Keratinocyte (primary cell): Measurements from ENCODE around the gene PNPLA7. TPM values are rescaled to one million over a fixed set of nuclear protein-coding genes. Genes with fewer than 3 reads are reported as not detected.

Experiments used
- DNase-seq: peaks from one replicate; pipeline ENCODE4 v3.0.0-alpha.2; 2011; ENCODE audit warnings: low read depth, missing footprints, low spot score
- FAIRE-seq: peaks from 2 replicates; lab custom pipeline; 2011; peaks lifted over from hg19 to GRCh38; lab: Jason Lieb, UNC
- H2AFZ ChIP-seq: 2 replicates; pipeline ENCODE4 v1.6.0; 2012; ENCODE audit warnings: low read length, control low read depth, inconsistent platforms; ENCODE audit not compliant: control insufficient read depth
- H3K27ac ChIP-seq: 2 replicates; pipeline ENCODE4 v1.5.1; 2011; ENCODE audit warnings: low read length; ENCODE audit not compliant: control insufficient read depth, insufficient read depth
- H3K27me3 ChIP-seq: 3 replicates; pipeline ENCODE4 v1.6.0; 2011; ENCODE audit warnings: low read length; ENCODE audit not compliant: control insufficient read depth, insufficient read depth; ENCODE audit errors: extremely low read depth
- H3K36me3 ChIP-seq, 2 experiments: 2 replicates in 1 of 2; 3 replicates in 1 of 2; pipeline ENCODE4 v1.5.1; 2011; ENCODE audit warnings: low read length in 2 of 2, mild to moderate bottlenecking in 1 of 2; ENCODE audit not compliant: control insufficient read depth in 2 of 2, insufficient read depth in 2 of 2; ENCODE audit errors: extremely low read depth in 1 of 2
- H3K4me1 ChIP-seq: 3 replicates; pipeline ENCODE4 v1.5.1; 2011; ENCODE audit warnings: low read length; ENCODE audit not compliant: control insufficient read depth, insufficient read depth; ENCODE audit errors: extremely low read depth
- H3K4me2 ChIP-seq: 3 replicates; pipeline ENCODE4 v1.6.0; 2011; ENCODE audit warnings: low read depth, low read length; ENCODE audit not compliant: control insufficient read depth, insufficient read depth; ENCODE audit errors: extremely low read depth
- H3K4me3 ChIP-seq, 3 experiments: fragments of 200-600 bp in 1 of 3; sonication (generic) in 1 of 3; 2 replicates in 2 of 3; 3 replicates in 1 of 3; pipeline ENCODE4 v1.5.1; 2011 to 2016; ENCODE audit warnings: low read length in 3 of 3, mild to moderate bottlenecking in 3 of 3, control low read depth in 2 of 3, inconsistent platforms in 1 of 3, low read depth in 1 of 3, mixed read lengths in 1 of 3, mixed run types in 1 of 3, moderate library complexity in 1 of 3; ENCODE audit not compliant: control insufficient read depth in 2 of 3, insufficient read depth in 2 of 3; ENCODE audit errors: extremely low read depth in 1 of 3
- H3K79me2 ChIP-seq: 2 replicates; pipeline ENCODE4 v1.6.0; 2012; ENCODE audit warnings: low read length; ENCODE audit not compliant: control insufficient read depth, insufficient read depth
- H3K9ac ChIP-seq: 3 replicates; pipeline ENCODE4 v1.6.0; 2011; ENCODE audit warnings: low read length; ENCODE audit not compliant: control insufficient read depth, insufficient read depth; ENCODE audit errors: extremely low read depth
- H3K9me1 ChIP-seq: 3 replicates; pipeline ENCODE4 v1.6.0; 2011; ENCODE audit warnings: low read length; ENCODE audit not compliant: control insufficient read depth, insufficient read depth; ENCODE audit errors: extremely low read depth
- H3K9me3 ChIP-seq: 2 replicates; pipeline ENCODE4 v1.5.1; 2012; ENCODE audit warnings: low read depth, low read length; ENCODE audit not compliant: control insufficient read depth
- H4K20me1 ChIP-seq: 3 replicates; pipeline ENCODE4 v1.6.0; 2011; ENCODE audit warnings: low read length; ENCODE audit not compliant: control insufficient read depth, insufficient read depth; ENCODE audit errors: extremely low read depth
- EZH2 ChIP-seq: IDR thresholded peaks from one replicate; pipeline ENCODE4 v1.6.1; 2012; ENCODE audit warnings: inconsistent platforms, mild to moderate bottlenecking, low read length, moderate library complexity
- dilution Hi-C: fragments of 300-500 bp; cut with MboI; formaldehyde crosslinking; loops from one replicate; pipeline ENCODE4 v1.7.0; 2020; ENCODE audit warnings: low sequenced_read_pairs; ENCODE audit not compliant: extremely low pct_ligation_motif_present
- polyA plus RNA-seq, 5 experiments: library from polyadenylated mRNA; depleted of rRNA in 3 of 5; stranded (reverse) in 3 of 5; stranded (forward) in 1 of 5; unstranded in 1 of 5; fragments of >200 nt; gene quantifications; 1 replicate in 1 of 5; 2 replicates in 3 of 5; 3 replicates in 1 of 5; pipeline versions ENCODE4 v1.2.1 to v1.2.3, GENCODE V29; 2011 to 2012; ENCODE audit warnings: missing spikeins in 2 of 5, low read depth in 1 of 5, low replicate concordance in 1 of 5
- TF ChIP-seq, protein P1 (sequence below), 3 experiments: IDR thresholded peaks in 1 of 3; conservative IDR thresholded peaks in 1 of 3; optimal IDR thresholded peaks in 1 of 3; 2 replicates in 2 of 3; 3 replicates in 1 of 3; pipeline versions ENCODE3 to v1.5.1; 2011; ENCODE audit warnings: low read length in 3 of 3, mild to moderate bottlenecking in 3 of 3, moderate library complexity in 2 of 3, control low read depth in 1 of 3, inconsistent platforms in 1 of 3; ENCODE audit not compliant: insufficient read depth in 2 of 3; ENCODE audit errors: extremely low read depth in 1 of 3

Gene PNPLA7
- polyA plus RNA-seq, 1 donor (not counting 4 experiments of a cell fraction or from before 2014, with no cell fraction given) = 0.34 TPM

DNA sequence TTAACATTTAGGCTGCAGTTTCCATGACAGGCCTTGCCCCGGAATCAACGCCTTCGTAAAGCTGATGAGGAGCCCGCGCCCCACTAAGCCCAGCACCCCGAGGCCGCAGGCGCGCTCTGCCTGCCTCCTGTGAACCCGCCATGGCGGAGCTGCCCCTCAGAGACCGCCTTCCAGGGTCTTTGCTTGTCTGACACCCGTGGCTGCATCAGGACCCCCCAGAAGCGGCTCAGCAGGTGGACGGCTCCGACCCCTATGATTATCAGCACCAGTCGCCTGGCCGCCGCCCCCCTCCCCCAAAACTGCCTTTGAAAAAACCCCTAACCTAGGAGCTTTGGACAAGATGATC is 29.0 kb upstream of the PNPLA7 start:
- Histone ChIP-seq H3K4me2 (peak overlapping the region; percentile 70), H3K79me2 (peaks cover 39% of the 10 kb centered on the region), H4K20me1 (no peaks in the 10 kb centered on the region), H3K4me1 (peaks cover 27% of the 10 kb centered on the region), H3K9me3 (no peaks in the 10 kb centered on the region), H2AFZ (peak overlapping the region; percentile 67), H3K4me3 (peak overlapping the region; percentile 29 to 90 (median 44)), H3K9ac (peak overlapping the region; percentile 67), H3K27me3 (no peaks in the 10 kb centered on the region), H3K36me3 (peaks cover 30 to 41% of the 10 kb centered on the region in 2 experiments), H3K27ac (peak overlapping the region; percentile 41), H3K9me1 (no peaks in the 10 kb centered on the region)
- dilution Hi-C loops = no loop called here
- TF ChIP-seq EZH2 = no peak
- TF ChIP-seq, protein P1, sequence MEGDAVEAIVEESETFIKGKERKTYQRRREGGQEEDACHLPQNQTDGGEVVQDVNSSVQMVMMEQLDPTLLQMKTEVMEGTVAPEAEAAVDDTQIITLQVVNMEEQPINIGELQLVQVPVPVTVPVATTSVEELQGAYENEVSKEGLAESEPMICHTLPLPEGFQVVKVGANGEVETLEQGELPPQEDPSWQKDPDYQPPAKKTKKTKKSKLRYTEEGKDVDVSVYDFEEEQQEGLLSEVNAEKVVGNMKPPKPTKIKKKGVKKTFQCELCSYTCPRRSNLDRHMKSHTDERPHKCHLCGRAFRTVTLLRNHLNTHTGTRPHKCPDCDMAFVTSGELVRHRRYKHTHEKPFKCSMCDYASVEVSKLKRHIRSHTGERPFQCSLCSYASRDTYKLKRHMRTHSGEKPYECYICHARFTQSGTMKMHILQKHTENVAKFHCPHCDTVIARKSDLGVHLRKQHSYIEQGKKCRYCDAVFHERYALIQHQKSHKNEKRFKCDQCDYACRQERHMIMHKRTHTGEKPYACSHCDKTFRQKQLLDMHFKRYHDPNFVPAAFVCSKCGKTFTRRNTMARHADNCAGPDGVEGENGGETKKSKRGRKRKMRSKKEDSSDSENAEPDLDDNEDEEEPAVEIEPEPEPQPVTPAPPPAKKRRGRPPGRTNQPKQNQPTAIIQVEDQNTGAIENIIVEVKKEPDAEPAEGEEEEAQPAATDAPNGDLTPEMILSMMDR (optimal IDR thresholded peaks at IDR 0.05 in 1 of 3, IDR thresholded peaks at IDR 0.05 in 1 of 3, conservative IDR thresholded peaks at IDR 0.05 in 1 of 3; ENCODE audit: extremely low read depth in 1 of 3, insufficient read depth in 2 of 3, low read length in 3 of 3) = no peak
- no peak for DNase-seq
- no peak for FAIRE-seq

DNA sequence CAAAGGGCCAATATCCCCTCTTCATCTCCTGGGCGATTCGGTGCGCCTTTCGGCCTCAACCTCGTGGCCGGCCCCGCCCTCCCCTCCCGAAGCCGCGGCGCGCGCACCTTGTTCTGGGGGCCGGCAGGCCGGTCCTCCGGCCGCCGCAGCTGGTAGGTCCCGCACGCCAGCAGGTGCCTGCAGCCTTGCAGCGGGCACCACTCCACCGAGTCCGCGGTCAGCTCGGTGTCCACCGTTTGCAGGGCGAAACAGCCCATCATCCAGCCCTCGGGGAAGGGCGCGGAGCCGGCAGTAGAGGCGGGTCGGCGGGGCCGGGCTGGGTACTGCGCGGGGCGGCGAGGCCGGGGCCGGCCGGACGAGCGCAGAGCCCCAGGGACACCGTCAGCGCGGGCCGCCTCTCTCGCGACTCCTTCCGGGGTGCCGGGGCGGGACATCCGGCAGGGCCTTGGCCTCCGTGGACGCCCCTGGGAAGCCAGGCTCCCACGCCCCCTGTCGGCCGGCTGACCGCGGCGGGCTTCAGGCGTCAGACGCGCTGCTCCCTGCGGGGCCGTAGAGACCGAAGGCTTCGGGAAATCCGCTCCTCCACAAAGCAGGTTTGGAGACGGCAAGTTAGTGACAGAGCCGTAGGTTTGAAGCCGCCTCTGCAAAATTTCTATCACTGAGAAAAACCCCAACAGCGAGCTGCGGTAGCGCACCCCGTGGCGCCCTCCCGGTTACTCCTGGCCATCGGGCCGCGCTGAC is 28.5 kb upstream of the PNPLA7 start, which contains the start of gene DPH7:
DPH7 (minus strand) TSS at position 408 of the 741 bp plus-strand sequence; CDS start at position 260, 148 bp downstream.
- Histone ChIP-seq H3K9me1 (no peaks in the 10 kb centered on the region), H3K27me3 (no peaks in the 10 kb centered on the region), H3K36me3 (peaks cover 30 to 41% of the 10 kb centered on the region in 2 experiments), H4K20me1 (no peaks in the 10 kb centered on the region), H3K4me1 (peaks cover 27% of the 10 kb centered on the region), H3K9me3 (no peaks in the 10 kb centered on the region), H3K79me2 (peaks cover 37% of the 10 kb centered on the region), H3K27ac (peak within 1 kb of the TSS; percentile 45), H3K4me2 (peak within 1 kb of the TSS; percentile 81), H2AFZ (peak within 1 kb of the TSS; percentile 82), H3K9ac (peak within 1 kb of the TSS; percentile 74), H3K4me3 (peak within 1 kb of the TSS; percentile 87 to 90 (median 89))
- no peak for TF ChIP-seq EZH2
- TF ChIP-seq, protein P1 (optimal IDR thresholded peaks at IDR 0.05 in 1 of 3, IDR thresholded peaks at IDR 0.05 in 1 of 3, conservative IDR thresholded peaks at IDR 0.05 in 1 of 3; ENCODE audit: extremely low read depth in 1 of 3, insufficient read depth in 2 of 3, low read length in 3 of 3) = peak; percentile 76 to 95 (median 94)
- no peak for DNase-seq
- dilution Hi-C loops = no loop called here
- no peak for FAIRE-seq
